Gastroesophageal sphincter (tissue), 4 donors: ENCODE results near the gene AK2. TPM values are rescaled to one million over a fixed set of nuclear protein-coding genes. Genes with fewer than 3 reads are reported as not detected.
"Not testable (repeated sequence)": the region's sequence is repeated elsewhere in the genome, so short reads cannot be mapped to it uniquely, and the experiment has no call there.

Experiments
- ATAC-seq: fragments of 150-250 bp; one replicate; pipeline ENCODE4 v1.9.1; 2016; ENCODE audit warnings: mild to moderate bottlenecking, moderate library complexity
- H3K27ac ChIP-seq, 4 donors: fragments of 200-600 bp; sonication (generic) in 3 of 4; 1 replicate in 3 of 4; 2 replicates in 1 of 4; pipeline ENCODE4 v1.5.1; 2016 to 2019
- H3K27me3 ChIP-seq: fragments of 200-600 bp; sonication (generic); one replicate; pipeline ENCODE4 v1.5.1; 2019
- H3K36me3 ChIP-seq, 2 donors: fragments of 200-600 bp; sonication (generic); one replicate each; pipeline ENCODE4 v1.5.1; 2019; ENCODE audit warnings: control low read depth in 1 of 2
- H3K4me1 ChIP-seq, 3 donors: fragments of 200-600 bp; sonication (generic); 1 replicate in 2 of 3; 2 replicates in 1 of 3; pipeline ENCODE4 v1.5.1; 2016 to 2019; ENCODE audit warnings: control low read depth in 2 of 3
- H3K4me3 ChIP-seq, 2 donors: fragments of 200-600 bp; sonication (generic); one replicate each; pipeline ENCODE4 v1.5.1; 2019; ENCODE audit warnings: mild to moderate bottlenecking in 1 of 2, moderate library complexity in 1 of 2
- H3K9me3 ChIP-seq, 3 donors: fragments of 200-600 bp; sonication (generic); one replicate each; pipeline ENCODE4 v1.5.1; 2017 to 2019; ENCODE audit warnings: control low read depth in 2 of 3
- EP300 ChIP-seq: sonication (generic); formaldehyde crosslinking; IDR thresholded peaks from one replicate; pipeline ENCODE4 v1.6.1; 2017; ENCODE audit warnings: antibody characterized with exemption, mild to moderate bottlenecking
- POLR2A ChIP-seq, 2 donors: fragments of 450-650 bp; IDR thresholded peaks; one replicate each; pipeline ENCODE4 v1.6.1; 2017; ENCODE audit warnings: antibody characterized with exemption in 2 of 2, mild to moderate bottlenecking in 2 of 2, moderate library complexity in 1 of 2
- POLR2AphosphoS5 ChIP-seq: sonication (generic); formaldehyde crosslinking; IDR thresholded peaks from one replicate; pipeline ENCODE4 v1.6.1; 2017; ENCODE audit warnings: antibody characterized with exemption
- WGBS, 2 donors: methylation state at CpG; one replicate each; pipeline ENCODE4 v1.1.5; 2018; ENCODE audit warnings: low coverage in 1 of 2; 5-methylcytosine and 5-hydroxymethylcytosine counted together
- total RNA-seq, 4 donors: library from RNA; depleted of rRNA; stranded (reverse); fragments of >200 nt; gene quantifications; one replicate each; pipeline ENCODE4 v1.1.0, GENCODE V29; 2016
- TF ChIP-seq, protein P1 (sequence below), 4 experiments: fragments of 200-600 bp in 2 of 4; fragments of 450-650 bp in 2 of 4; sonication (generic) in 1 of 4; IDR thresholded peaks; one replicate each; pipeline ENCODE4 v1.5.1; 2017 to 2019; ENCODE audit warnings: antibody characterized with exemption in 4 of 4, mild to moderate bottlenecking in 2 of 4, moderate library complexity in 2 of 4

Gene AK2
- total RNA-seq, 4 donors from 2014 or later: 88.9 to 115 (median 97.1) TPM

DNA sequence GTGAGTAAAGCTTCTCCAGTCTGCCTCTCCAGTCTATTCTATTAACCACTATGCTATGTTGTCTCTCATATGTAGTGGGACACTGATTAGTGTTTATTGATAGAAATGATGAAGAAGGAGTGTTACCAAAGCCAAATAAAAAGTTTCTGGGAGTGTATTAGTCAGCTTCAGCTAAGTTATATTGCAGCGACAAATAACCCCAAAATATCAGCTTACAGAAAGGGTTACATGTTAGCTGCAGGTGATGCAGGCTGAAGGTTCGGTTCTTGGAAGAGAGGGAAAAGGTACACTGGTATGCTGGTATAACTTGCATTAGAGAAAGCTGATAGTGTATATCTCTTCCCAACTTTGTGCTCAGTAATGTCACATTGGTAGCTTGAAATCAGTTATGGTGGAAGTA lies 10.6 kb upstream of the AK2 start:
- Histone ChIP-seq H3K4me3 (no peak overlapping the region), H3K4me1 (peaks cover 0 to 10% (median 0%) of the 10 kb centered on the region in 3 donors), H3K9me3 (no peaks in the 10 kb centered on the region), H3K27me3 (no peaks in the 10 kb centered on the region), H3K27ac (no peak overlapping the region), H3K36me3 (no peaks in the 10 kb centered on the region)
- WGBS, 2 donors: 90 to 100% methylated on average over 2 of the region's 2 CpGs
- TF ChIP-seq POLR2A (IDR thresholded peaks at IDR 0.05) (no peak), EP300 (no peak), POLR2AphosphoS5 (no peak)
- TF ChIP-seq, protein P1, sequence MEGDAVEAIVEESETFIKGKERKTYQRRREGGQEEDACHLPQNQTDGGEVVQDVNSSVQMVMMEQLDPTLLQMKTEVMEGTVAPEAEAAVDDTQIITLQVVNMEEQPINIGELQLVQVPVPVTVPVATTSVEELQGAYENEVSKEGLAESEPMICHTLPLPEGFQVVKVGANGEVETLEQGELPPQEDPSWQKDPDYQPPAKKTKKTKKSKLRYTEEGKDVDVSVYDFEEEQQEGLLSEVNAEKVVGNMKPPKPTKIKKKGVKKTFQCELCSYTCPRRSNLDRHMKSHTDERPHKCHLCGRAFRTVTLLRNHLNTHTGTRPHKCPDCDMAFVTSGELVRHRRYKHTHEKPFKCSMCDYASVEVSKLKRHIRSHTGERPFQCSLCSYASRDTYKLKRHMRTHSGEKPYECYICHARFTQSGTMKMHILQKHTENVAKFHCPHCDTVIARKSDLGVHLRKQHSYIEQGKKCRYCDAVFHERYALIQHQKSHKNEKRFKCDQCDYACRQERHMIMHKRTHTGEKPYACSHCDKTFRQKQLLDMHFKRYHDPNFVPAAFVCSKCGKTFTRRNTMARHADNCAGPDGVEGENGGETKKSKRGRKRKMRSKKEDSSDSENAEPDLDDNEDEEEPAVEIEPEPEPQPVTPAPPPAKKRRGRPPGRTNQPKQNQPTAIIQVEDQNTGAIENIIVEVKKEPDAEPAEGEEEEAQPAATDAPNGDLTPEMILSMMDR (IDR thresholded peaks at IDR 0.05): no peak
- no peak for ATAC-seq

DNA sequence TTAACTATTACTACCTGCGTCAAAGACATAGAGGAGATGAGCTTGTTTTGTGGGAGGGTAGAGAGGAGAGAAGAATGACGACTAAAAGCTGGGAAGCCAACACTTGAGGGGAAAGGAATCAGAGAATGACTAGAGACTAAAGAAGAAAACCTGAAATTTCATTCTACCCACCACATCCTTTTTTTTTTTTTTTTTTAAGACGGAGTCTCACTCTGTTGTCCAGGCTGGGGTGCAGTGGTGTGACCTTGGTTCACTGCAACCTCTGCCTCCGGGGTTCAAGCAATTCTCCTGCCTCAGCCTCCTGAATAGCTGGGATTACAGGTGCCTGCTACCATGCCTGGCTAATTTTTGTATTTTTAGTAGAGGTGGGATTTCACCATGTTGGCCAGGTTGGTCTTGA lies 9.6 kb upstream of the AK2 start:
- not testable (repeated sequence) for H3K27ac ChIP-seq, H3K36me3 ChIP-seq, H3K4me3 ChIP-seq, ATAC-seq, H3K9me3 ChIP-seq, H3K27me3 ChIP-seq
- H3K4me1 ChIP-seq: peaks cover 0 to 10% (median 0%) of the 10 kb centered on the region in 3 donors
- 88 to 95% methylated on average over 3 to 4 of the region's 4 CpGs for WGBS, 2 donors

DNA sequence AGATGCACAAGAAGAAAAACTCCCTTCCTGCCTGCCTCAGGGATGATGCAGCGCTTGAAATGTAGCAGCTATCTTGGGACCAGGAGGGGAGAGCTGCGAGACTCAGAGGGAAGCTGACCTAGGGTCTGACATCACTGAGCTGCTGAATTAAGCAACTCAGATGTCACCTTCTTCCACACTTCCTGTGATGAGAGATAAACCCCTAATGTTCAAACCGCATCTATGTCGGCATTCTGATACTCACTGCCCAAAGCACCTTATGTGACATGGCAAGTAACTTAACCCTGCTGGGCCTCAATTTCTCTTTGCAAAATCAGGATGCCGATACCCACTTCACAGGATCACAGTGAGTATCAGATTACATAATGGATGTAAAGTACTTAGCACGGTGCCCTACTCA lies 9.1 kb upstream of the AK2 start:
- H3K4me1 ChIP-seq: peaks cover 0 to 10% (median 0%) of the 10 kb centered on the region in 3 donors
- H3K36me3 ChIP-seq: no peaks in the 10 kb centered on the region
- H3K4me3 ChIP-seq: no peak overlapping the region
- 63 to 90% methylated on average over 2 to 4 of the region's 6 CpGs for WGBS, 2 donors
- H3K27me3 ChIP-seq: no peaks in the 10 kb centered on the region
- H3K27ac ChIP-seq: no peak overlapping the region
- H3K9me3 ChIP-seq: no peaks in the 10 kb centered on the region
- no peak for ATAC-seq
- no peak for TF ChIP-seq EP300

DNA sequence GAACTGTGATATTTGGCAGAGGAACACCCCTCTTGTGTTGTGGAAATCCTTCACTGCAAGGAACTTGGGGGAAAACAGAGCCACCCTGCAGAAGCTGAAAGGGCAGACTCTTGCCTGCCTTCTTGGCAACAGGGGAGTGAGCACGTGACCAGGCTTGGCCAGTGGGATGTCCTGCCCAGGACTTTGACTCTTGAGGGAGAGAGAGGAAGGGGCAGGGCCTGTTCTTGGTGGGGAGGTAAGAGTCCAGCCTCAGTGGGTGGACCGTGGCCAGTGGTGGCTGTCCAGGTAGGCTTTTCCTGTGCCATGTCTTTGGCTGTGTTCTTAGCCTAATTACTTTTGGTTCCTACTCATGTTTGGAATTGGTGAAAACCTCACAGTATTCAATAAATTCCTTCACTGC lies 8.6 kb upstream of the AK2 start:
- no peak for ATAC-seq
- H3K27me3 ChIP-seq: no peaks in the 10 kb centered on the region
- no peak overlapping the region for H3K27ac ChIP-seq
- 49% methylated on average over 2 of the region's 2 CpGs; no CpG with 5 or more reads in 1 of the 2 donors for WGBS, 2 donors
- peaks cover 0 to 4% (median 0%) of the 10 kb centered on the region in 3 donors for H3K4me1 ChIP-seq
- H3K9me3 ChIP-seq: no peaks in the 10 kb centered on the region
- no peak overlapping the region for H3K4me3 ChIP-seq
- TF ChIP-seq, protein P1 (IDR thresholded peaks at IDR 0.05): no peak
- TF ChIP-seq EP300: no peak
- no peak for TF ChIP-seq POLR2AphosphoS5
- no peak for TF ChIP-seq POLR2A (IDR thresholded peaks at IDR 0.05)
- no peaks in the 10 kb centered on the region for H3K36me3 ChIP-seq

DNA sequence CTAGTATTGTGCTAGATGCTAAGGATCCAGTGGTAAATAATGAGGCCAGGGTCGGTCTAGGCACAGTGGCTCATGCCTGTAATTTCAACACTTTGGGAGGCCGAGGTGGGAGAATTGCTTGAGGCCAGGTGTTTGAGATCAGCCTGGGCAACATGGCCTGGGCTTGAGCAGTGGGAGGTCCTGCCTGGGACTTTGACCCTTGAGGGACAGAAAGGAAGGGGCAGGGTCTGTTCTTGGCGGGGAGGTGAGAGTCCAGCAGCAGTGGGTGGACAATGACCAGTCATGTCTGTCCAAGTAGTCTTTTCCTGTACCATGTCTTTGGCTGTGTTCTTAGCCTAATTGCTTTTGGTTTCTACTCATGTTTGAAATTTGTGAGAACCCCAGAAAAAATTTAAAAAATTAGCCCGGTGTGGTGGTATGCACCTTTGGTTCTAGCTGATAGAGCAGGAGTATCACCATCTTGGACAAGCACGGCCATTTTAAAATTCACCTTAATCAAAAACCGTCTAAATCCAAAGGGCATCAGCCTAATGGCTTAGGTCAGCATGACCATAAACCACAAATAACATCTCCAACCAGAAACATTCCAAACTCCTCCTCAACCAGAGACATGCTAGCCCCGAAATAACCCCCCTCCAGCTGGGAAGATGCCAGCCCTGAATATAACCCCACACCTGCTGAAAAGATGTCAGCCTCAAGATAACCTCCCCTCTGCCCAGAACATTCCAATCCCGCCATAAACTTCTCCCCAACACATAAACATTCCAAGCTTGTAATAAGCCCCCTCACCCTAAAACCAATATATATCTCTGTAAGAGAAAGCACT lies 6.8 kb upstream of the AK2 start:
- Histone ChIP-seq H3K4me3 (no peak overlapping the region), H3K9me3 (no peaks in the 10 kb centered on the region), H3K4me1 (no peaks in the 10 kb centered on the region), H3K27ac (no peak overlapping the region), H3K36me3 (no peaks in the 10 kb centered on the region), H3K27me3 (no peaks in the 10 kb centered on the region)
- ATAC-seq: no peak
- TF ChIP-seq, protein P1 (IDR thresholded peaks at IDR 0.05): no peak
- TF ChIP-seq EP300: no peak
- TF ChIP-seq POLR2AphosphoS5: no peak
- TF ChIP-seq POLR2A (IDR thresholded peaks at IDR 0.05): no peak
- 67 to 68% methylated on average over 6 to 7 of the region's 8 CpGs for WGBS, 2 donors

DNA sequence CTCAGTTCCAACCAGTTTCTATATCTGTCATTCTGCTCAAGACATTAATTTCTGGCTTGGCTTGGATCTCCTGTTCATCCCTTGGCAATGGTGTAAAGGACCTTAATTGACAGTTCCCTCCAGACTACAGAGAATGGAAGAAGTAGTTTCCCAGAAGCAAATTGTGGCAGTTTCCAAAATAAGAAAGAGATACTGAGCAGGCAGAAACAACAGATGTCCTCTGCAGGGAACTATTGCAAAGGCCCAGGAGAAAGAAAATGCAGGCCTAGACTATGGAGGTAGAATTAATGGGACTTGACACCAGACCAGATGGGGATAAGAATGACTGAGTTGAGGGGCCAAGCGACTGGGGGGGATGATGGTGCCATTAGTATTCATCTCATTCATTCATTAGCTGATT lies 6.1 kb upstream of the AK2 start:
- TF ChIP-seq POLR2A (IDR thresholded peaks at IDR 0.05): no peak
- no peak for TF ChIP-seq EP300
- TF ChIP-seq, protein P1 (IDR thresholded peaks at IDR 0.05): no peak
- no peak for TF ChIP-seq POLR2AphosphoS5
- WGBS, 2 donors: 100% methylated on average over 1 of the region's 1 CpG
- Histone ChIP-seq H3K27ac (no peak overlapping the region), H3K36me3 (no peaks in the 10 kb centered on the region), H3K9me3 (no peaks in the 10 kb centered on the region), H3K27me3 (no peaks in the 10 kb centered on the region), H3K4me3 (no peak overlapping the region), H3K4me1 (no peaks in the 10 kb centered on the region)
- ATAC-seq: no peak
